Kidney capillary endothelial cell (primary cell): ENCODE measurements around the gene UCN2.

Source experiments
- DNase-seq: peaks from one replicate; pipeline ENCODE4 v3.0.0-alpha.2; 2018; ENCODE audit warnings: low spot score

The UCN2 gene, protein sequence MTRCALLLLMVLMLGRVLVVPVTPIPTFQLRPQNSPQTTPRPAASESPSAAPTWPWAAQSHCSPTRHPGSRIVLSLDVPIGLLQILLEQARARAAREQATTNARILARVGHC

GRCh38 chr3:48563382-48563918 lies at the start of gene UCN2:
TSS of gene UCN2 (minus strand) at chr3:48563781. CDS start at chr3:48563124, 657 bp downstream.
- DNase-seq, result no peak

- no peak for DNase-seq
Measured at GRCh38 chr3:48612309-48612708, 48.7 kb upstream of the UCN2 start.

DNA sequence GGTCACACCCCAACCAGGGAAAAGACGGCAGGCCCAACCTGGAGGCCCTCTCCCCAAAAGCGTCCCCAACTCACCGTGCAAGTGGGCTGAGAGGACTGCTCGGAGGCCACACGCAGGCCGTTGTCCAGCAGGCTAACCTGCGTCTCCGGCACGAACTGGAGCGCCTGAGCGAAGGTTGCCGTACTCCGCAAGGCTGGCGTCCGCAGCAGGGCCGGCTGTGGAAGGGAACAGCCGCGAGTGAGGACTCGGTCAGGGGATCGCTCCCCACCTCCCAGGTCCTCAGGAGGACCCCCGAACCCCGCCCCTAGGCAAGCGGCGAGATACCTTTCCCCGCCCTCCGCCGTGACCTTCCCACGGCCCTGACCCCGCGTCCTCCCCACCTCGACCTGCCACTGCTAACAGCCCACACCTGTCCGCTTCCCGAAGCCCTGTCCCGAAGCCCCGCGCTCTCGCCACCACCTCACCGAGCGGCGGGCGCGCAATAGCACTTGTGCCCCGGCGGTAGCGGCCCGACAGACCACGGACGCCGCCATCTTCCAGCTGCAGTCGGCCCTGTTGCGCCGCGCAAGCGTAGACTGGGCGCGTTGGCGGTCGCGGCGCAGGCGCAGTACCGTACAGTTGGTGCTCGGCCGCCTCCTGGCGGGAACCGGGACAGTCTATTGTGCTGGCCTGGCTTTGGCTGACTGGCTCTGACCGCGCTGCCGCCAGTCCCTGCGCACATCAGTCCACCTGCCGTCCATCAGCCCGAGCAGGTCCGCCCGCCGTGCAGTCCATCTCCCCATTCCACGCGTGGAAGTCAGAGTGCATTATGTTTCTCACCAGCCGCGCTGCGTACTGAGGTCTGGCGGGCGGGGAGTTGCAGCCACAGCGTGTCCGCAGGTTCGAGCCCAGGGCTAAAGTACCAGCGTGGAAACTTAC lies 45.8 kb upstream of the UCN2 start, which contains the start of gene UQCRC1:
Gene UQCRC1, minus strand, starts transcription at position 559 of the 918 bp plus-strand sequence. Its CDS starts 26 bp downstream, at position 533.
- DNase-seq, result peak; percentile 90

GRCh38 chr3:48607519-48607918 lies 43.9 kb upstream of the UCN2 start:
- DNase-seq, result no peak

DNA sequence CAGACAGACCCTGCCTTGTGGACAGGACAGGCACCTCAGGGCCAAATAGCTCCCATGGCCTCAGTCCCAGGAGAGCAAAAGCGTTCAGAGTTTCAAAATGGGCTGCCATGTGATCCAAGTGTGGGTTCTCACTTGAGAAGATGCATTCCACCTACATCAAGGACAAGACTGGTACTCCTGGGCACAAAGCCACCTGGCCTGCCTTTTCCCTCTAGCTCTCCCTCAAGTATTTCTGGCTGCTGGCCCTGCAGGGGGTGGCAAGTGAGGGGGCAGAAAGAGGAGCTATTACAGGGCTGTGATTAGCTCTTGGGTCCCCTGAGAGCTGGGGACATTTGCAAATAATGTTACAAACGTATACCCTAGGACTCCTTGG lies 38.0 kb upstream of the UCN2 start:
- no peak for DNase-seq

DNA sequence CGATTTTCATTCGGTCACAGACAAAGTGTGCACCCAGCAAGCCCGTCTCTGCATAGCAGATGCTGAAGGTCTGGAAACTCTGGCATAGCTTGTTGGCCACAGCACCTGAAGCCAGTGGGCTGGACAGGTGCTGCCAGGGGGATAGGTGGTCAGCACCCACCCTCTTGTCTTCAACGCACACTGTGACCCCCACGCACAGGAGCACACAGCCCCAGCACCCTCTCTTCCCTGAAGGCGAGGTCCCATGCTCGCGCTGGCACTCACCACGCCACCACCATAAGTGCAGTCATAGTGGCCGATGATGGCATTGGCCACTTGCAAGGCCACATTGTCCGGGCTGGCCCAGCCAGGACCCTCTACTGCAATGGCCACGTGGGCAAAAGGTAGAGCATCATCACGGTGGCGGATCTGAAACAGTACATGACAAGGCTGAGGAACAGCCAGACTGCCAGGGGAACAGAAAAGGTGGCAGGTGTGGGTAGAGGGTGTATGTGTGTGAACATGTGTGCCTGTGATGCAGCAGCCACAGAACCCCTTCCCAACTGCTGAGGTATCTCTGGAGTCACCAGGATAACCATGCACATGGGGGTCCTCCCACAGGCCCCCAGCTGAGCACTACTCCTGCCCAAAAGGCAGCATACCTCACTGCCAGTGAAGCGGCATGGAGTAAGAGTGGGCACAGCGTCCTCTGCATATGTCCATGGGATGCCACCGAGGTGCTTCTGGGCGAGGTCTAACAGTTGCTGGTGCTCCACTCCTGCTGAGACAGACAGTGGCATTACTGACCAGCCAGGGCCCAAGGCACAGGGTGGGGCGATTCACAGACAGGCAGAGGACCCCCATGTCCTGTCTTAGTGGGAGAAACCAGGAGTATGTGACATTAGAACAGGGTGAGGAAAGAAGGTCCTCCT lies 37.4 kb upstream of the UCN2 start:
- DNase-seq, result no peak

GRCh38 chr3:48599509-48600285 lies 36.1 kb upstream of the UCN2 start:
- DNase-seq, result no peak

GRCh38 chr3:48599077-48599501 lies 35.5 kb upstream of the UCN2 start:
- DNase-seq, result no peak

DNA sequence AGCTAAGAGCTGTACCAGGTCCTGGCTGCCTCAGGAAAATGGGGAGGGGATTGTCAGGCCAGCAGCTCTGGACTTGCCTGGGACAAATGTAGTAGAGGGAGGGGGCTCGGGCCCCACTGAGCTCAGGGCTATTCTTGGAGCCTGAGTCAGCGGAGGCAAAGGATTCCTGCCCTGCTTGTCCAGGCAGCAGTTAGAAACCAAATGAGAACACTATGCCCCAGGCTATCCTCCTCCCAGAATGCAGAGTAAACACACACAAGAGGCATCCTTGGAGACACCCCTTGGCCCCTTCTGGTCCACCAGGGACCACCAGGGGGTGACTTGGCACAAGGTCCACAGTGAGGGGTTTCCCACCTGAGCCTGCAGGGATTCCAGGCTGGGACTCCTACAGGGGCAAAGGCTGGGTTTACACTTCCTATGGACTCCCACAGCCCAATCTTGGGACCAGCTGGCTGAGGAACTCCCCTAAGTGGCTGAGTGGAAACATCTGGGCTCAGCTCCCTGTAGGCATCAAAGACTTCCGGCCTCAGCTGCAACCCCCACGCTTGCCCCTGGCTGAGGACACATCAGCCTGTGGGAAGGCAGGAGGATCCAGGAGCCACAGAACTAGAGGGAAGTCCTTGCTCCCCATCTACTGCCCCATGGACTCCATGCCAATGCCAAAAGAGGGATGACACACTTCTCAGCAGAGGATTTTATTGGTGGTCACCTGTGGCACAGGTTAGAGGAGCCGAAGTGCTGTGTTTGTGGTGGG lies 34.9 kb upstream of the UCN2 start:
- no peak for DNase-seq

DNA sequence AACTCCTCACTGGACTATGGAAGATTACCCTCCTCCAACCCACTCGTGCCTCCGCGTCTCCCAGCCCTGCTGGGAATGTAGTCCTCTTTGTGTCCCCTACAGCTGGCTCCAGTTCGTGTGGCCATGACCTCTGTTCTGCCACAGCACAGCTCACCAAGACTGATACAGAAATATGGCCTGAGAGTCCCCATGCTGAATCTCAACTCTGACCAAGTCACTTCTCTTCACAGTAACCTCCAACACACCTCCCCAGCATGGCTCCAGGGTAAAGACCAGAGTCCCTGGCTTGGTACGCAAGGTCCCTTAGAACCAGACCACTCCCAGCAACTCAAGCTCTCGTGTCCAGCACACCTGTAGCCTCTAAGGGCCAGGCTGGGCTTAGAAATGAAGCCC lies 33.8 kb upstream of the UCN2 start:
- DNase-seq, result no peak

GRCh38 chr3:48596676-48597407 lies 33.3 kb upstream of the UCN2 start:
- no peak for DNase-seq

- DNase-seq, result no peak
Measured at GRCh38 chr3:48596157-48596556, 32.6 kb upstream of the UCN2 start.

- DNase-seq, result peak; percentile 50
Measured at GRCh38 chr3:48595526-48596121, 32.0 kb upstream of the UCN2 start.

DNA sequence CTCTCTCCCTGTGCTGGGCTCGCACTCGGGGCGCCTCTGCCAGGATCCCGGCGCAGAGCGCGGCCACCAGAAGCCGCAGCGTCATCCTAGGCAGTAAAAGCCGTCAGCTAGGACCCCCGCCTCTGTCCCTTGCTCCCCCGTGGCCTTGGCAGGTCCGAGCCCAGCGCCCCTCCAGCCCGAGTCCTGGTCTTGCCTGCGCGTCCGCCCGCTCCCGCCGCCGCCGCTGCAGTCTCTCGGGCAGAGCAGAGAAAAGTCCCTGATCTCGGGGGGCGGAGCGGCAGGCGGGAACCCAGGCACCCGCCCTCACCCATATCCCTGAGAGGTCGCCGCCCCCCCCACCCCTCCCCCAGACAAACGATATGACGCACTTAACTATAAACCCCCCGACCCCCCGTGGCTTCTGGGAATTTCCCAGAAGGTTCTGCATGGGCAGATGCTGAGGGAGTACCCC lies 31.5 kb upstream of the UCN2 start, which contains the start of gene COL7A1:
Gene COL7A1, minus strand, starts transcription at position 255 of the 451 bp plus-strand sequence. Its CDS starts 170 bp downstream, at position 85.
- DNase-seq, result no peak

DNA sequence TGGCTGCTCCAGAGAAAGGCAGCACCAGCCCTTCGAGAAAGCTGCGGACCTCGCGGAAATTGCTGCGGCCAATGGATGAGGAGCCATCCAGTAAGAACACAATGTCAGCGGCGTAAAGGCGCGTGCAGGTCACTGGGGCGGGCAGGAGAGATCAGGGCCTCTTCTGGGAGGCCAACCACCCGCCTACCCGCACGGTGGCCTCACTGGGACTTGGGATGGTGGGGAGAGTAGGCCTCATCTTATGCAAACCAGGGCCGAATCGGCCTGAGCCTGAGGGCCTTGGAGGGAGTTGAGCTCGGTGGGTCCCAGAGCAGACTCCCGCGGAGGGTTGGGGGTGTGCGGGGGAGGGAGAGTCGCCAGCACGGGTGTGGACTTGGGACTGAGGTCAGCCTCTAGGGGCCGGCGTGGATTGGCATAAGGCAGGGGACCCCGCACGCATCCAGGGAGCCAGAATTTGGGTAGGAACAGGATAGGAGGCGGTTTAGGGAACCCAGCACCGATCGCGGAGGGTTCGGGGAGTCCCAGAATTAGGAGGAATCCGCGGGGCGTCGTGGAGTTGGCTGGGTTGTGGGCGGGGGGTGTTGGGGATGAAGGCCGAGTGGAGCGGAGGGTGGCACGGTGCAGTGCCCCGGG lies 31.0 kb upstream of the UCN2 start:
- no peak for DNase-seq

GRCh38 chr3:48593337-48593736 lies 29.8 kb upstream of the UCN2 start:
- no peak for DNase-seq

DNA sequence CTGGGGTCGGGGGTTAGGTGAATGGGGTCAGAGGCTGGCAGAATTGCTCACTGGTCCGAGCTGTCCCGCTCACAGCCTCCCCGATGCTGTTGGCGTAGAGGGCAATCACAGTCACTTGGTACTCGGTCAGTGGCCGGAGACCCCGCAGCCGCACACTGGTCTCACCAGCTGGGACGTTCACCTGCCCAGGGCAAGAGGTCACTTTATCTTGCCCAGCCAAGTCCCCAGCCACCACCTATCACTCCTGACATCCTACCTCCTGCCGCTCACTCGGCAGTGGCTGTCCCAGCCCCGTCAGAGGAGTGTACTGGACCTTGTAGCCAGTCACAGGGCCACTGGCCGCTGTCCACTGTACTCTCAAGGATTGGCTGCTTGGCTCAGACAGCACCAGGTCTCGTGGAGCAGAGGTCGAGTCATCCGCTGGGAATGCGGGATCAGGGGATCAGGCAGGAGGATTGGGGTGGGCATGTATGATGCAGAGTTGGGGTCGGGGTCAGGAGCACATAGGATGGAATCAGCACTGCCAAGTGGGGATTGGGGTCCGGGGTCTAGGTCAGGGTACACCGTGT lies 29.0 kb upstream of the UCN2 start:
- no peak for DNase-seq

GRCh38 chr3:48591886-48592518 lies 28.4 kb upstream of the UCN2 start:
- DNase-seq, result no peak
